Glomerular endothelial cell (primary cell): ENCODE results near the gene ZNF665. TPM values are rescaled to one million over a fixed set of nuclear protein-coding genes. Genes with fewer than 3 reads are reported as not detected.
"Not testable (repeated sequence)": the region's sequence is repeated elsewhere in the genome, so short reads cannot be mapped to it uniquely, and the experiment has no call there.

Experiments used
- DNase-seq: peaks from one replicate; pipeline ENCODE4 v3.0.0-alpha.2; 2011; ENCODE audit warnings: low read depth, low spot score; ENCODE audit errors: extremely low read depth
- total RNA-seq: library from RNA; depleted of rRNA; stranded (reverse); fragments of >200 nt; gene quantifications from 2 replicates; pipeline ENCODE4 v1.2.3, GENCODE V29; 2015

ZNF665 gene
- total RNA-seq, 1 donor from 2014 or later, result 2.5 TPM

GRCh38 chr19:53158119-53158656 lies 35.0 kb downstream of the ZNF665 start:
- no peak for DNase-seq

GRCh38 chr19:53157626-53158025 lies 35.5 kb downstream of the ZNF665 start:
- no peak for DNase-seq

- no peak for DNase-seq
Observed at GRCh38 chr19:53156850-53157249, 36.3 kb downstream of the ZNF665 start.

- DNase-seq, result no peak
Observed at GRCh38 chr19:53147645-53148044, 45.5 kb downstream of the ZNF665 start.

GRCh38 chr19:53140351-53140750 lies 52.8 kb downstream of the ZNF665 start:
- no peak for DNase-seq

- no peak for DNase-seq
Observed at GRCh38 chr19:53136432-53136831, 56.7 kb downstream of the ZNF665 start.

GRCh38 chr19:53132141-53132991 lies 60.8 kb downstream of the ZNF665 start, which contains the start of gene ZNF415:
Gene ZNF415, minus strand, starts transcription at chr19:53132910. Its CDS starts 10,234 bp downstream, at chr19:53122676.
- DNase-seq, result no peak

GRCh38 chr19:53131727-53132126 lies 61.4 kb downstream of the ZNF665 start:
- no peak for DNase-seq

GRCh38 chr19:53131085-53131590 lies 62.0 kb downstream of the ZNF665 start:
- DNase-seq, result no peak

- DNase-seq, result no peak
Observed at GRCh38 chr19:53130506-53130905, 62.7 kb downstream of the ZNF665 start.

GRCh38 chr19:53126733-53127526 lies 66.2 kb downstream of the ZNF665 start:
- DNase-seq, result not testable (repeated sequence)

- DNase-seq, result no peak
Observed at GRCh38 chr19:53123400-53123799, 69.8 kb downstream of the ZNF665 start.

Other genes starting within 250 kb of the ZNF665 start
- gene ZNF816, start 230.5 kb downstream of the ZNF665 start, total RNA-seq, result 3.0 and 8.4 TPM in 2 replicates
- not detected in 2 replicates for gene ERVV-1, start 179.4 kb downstream of the ZNF665 start, total RNA-seq
- not detected in 2 replicates for gene ERVV-2, start 148.6 kb downstream of the ZNF665 start, total RNA-seq
- 24.2 and 30.2 TPM in 2 replicates for gene ZNF160, start 89.9 kb downstream of the ZNF665 start, total RNA-seq
- gene ZNF415, start 60.4 kb downstream of the ZNF665 start, total RNA-seq, result 1.6 and 5.5 TPM in 2 replicates
- gene ZNF347, start 34.3 kb downstream of the ZNF665 start, total RNA-seq, result 4.5 and 6.0 TPM in 2 replicates
- gene ZNF677, start 61.5 kb upstream of the ZNF665 start, total RNA-seq, result 18.7 and 28.1 TPM in 2 replicates
- gene VN1R2, start 64.9 kb upstream of the ZNF665 start, total RNA-seq, result not detected in 2 replicates
- gene VN1R4, start 74.4 kb upstream of the ZNF665 start, total RNA-seq, result not detected in 2 replicates
- 5.1 and 5.3 TPM in 2 replicates for gene ZNF845, start 140.4 kb upstream of the ZNF665 start, total RNA-seq
- gene ZNF525, start 172.3 kb upstream of the ZNF665 start, total RNA-seq, result 2.6 and 2.7 TPM in 2 replicates
- 5.0 and 12.7 TPM in 2 replicates for gene ZNF765, start 201.8 kb upstream of the ZNF665 start, total RNA-seq
- 6.6 and 7.0 TPM in 2 replicates for gene ZNF761, start 238.6 kb upstream of the ZNF665 start, total RNA-seq